MCF 10A (cell line): ENCODE measurements around the gene ZNF428. TPM values are rescaled to one million over a fixed set of nuclear protein-coding genes. Genes with fewer than 3 reads are reported as not detected.

Source experiments
- BruUV-seq: library from RNA; stranded (reverse); fragments of 400-500 nt; replicated peaks from 2 replicates; lab custom pipeline; 2021; lab: Mats Ljungman, UMichigan
- CTCF ChIA-PET: fragments of 300-600 bp; sonication (Branson Sonifier 250); formaldehyde crosslinking; extraction: SDS; loops from one replicate; lab custom pipeline; 2021; ENCODE audit warnings: antibody characterized with exemption, inconsistent platforms; lab: Yijun Ruan, JAX
- POLR2A ChIA-PET: fragments of 300-600, 350-650 bp; sonication (Branson Sonifier 250); formaldehyde crosslinking; extraction: SDS; loops from one replicate; lab custom pipeline; 2020; ENCODE audit warnings: antibody characterized with exemption, inconsistent platforms; lab: Yijun Ruan, JAX
- DNase-seq: peaks from one replicate; pipeline ENCODE4 v3.0.0-alpha.2; 2018; ENCODE audit not compliant: unreplicated experiment
- H3K27ac Mint-ChIP-seq: one replicate; pipeline ENCODE4 v1.8.0; 2022; ENCODE audit warnings: mild to moderate bottlenecking, low read depth, mixed read lengths; ENCODE audit not compliant: unreplicated experiment
- H3K27me3 Mint-ChIP-seq: one replicate; pipeline ENCODE4 v1.8.0; 2022; ENCODE audit warnings: mixed read lengths; ENCODE audit not compliant: insufficient read depth, unreplicated experiment
- H3K36me3 Mint-ChIP-seq: one replicate; pipeline ENCODE4 v1.8.0; 2022; ENCODE audit warnings: mild to moderate bottlenecking, moderate library complexity, mixed read lengths; ENCODE audit not compliant: insufficient read depth, unreplicated experiment
- H3K4me1 Mint-ChIP-seq: one replicate; pipeline ENCODE4 v1.8.0; 2022; ENCODE audit warnings: mixed read lengths; ENCODE audit not compliant: insufficient read depth, unreplicated experiment
- H3K4me3 Mint-ChIP-seq: one replicate; pipeline ENCODE4 v1.8.0; 2022; ENCODE audit warnings: mild to moderate bottlenecking, moderate library complexity, mixed read lengths; ENCODE audit not compliant: unreplicated experiment
- H3K9me3 Mint-ChIP-seq: one replicate; pipeline ENCODE4 v1.8.0; 2022; ENCODE audit warnings: mixed read lengths; ENCODE audit not compliant: unreplicated experiment
- intact Hi-C: fragments of 100-400 bp; cut with micrococcal nuclease; formaldehyde crosslinking; loops from 2 replicates; pipeline ENCODE4 v1.14.1; 2022
- total RNA-seq: library from RNA; stranded (reverse); gene quantifications from 2 replicates; pipeline ENCODE4 v1.2.3, GENCODE V29; 2022
- TF ChIP-seq, protein P1 (sequence below): fragments of 200-600 bp; IDR thresholded peaks from one replicate; pipeline ENCODE4 v1.8.0; 2022; ENCODE audit warnings: antibody characterized with exemption, mild to moderate bottlenecking; ENCODE audit not compliant: unreplicated experiment

ZNF428 gene
- total RNA-seq, 1 experiment from 2014 or later: 23.3 TPM

DNA sequence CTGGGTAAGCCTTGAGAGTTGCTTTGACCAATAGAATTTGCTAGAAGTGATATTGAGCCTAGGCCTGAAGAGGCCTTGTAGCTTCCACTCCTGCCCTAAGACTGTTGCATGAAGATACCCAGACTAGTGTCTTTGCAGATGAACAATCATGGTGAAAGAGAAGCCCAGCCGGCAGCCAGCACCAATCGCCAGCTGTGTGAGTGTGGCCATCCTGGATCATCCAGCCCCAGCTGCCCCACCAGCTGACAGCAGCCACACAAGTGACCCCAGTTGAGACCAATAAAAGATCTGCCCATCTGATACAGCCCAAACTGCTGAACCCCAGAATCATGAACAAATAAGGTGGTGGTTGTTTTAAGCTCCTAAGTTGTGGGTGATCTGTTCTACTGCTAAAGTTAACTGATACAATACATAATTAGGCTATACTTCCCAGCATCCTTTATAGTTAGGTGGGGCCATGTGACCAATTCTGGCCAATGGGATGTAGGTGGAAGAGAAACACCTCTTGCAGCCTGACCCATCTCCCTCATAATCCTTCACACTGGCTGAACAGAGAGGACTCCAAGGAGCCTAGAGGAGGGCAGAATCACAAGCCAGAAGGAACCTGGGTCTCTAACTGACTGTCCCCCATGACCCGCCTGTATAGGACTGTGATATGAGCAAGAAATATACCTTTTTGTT, 9.4 kb upstream of the ZNF428 start:
- TF ChIP-seq, protein P1, sequence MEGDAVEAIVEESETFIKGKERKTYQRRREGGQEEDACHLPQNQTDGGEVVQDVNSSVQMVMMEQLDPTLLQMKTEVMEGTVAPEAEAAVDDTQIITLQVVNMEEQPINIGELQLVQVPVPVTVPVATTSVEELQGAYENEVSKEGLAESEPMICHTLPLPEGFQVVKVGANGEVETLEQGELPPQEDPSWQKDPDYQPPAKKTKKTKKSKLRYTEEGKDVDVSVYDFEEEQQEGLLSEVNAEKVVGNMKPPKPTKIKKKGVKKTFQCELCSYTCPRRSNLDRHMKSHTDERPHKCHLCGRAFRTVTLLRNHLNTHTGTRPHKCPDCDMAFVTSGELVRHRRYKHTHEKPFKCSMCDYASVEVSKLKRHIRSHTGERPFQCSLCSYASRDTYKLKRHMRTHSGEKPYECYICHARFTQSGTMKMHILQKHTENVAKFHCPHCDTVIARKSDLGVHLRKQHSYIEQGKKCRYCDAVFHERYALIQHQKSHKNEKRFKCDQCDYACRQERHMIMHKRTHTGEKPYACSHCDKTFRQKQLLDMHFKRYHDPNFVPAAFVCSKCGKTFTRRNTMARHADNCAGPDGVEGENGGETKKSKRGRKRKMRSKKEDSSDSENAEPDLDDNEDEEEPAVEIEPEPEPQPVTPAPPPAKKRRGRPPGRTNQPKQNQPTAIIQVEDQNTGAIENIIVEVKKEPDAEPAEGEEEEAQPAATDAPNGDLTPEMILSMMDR: no peak
- BruUV-seq: no TSS peak
- Mint-ChIP-seq H3K9me3 (no peaks in the 10 kb centered on the region), H3K27ac (no peak overlapping the region), H3K4me3 (no peak overlapping the region), H3K4me1 (peaks cover 4% of the 10 kb centered on the region), H3K27me3 (no peaks in the 10 kb centered on the region), H3K36me3 (peaks cover 4% of the 10 kb centered on the region)
- no peak for DNase-seq
- ChIA-PET CTCF (no interaction called here), POLR2A (no interaction called here)
- intact Hi-C loops: no loop called here

DNA sequence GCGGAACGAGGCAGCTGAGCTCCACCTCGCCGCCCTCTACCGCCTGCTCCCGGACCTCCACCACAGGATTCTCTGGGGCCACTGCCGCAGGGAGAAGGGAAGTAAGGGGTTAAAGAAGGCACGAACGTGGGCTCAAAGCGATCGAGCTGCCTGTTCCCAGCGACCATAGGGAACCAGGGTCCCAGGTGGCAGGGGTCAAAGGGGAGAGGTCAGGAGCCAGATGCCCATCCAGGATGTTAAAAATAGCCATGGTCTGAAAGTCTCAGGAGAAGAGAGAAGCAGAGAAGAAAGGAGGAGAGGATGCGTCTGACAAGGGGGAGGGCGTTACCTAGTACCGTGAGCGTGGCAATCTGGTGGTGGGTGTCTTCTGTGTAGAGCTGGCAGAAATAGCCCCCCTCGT, 7.4 kb upstream of the ZNF428 start:
- BruUV-seq: no TSS peak
- DNase-seq: no peak
- Mint-ChIP-seq H3K4me3 (no peak overlapping the region), H3K27ac (no peak overlapping the region), H3K4me1 (peaks cover 4% of the 10 kb centered on the region), H3K36me3 (peaks cover 4% of the 10 kb centered on the region), H3K9me3 (no peaks in the 10 kb centered on the region), H3K27me3 (no peaks in the 10 kb centered on the region)
- TF ChIP-seq, protein P1: no peak
- intact Hi-C loops: no loop called here
- CTCF ChIA-PET: interaction anchor here (0.6 to 1.6 kb wide), 2 partner anchors 25 to 39 kb away, joined by 3 to 5 read pairs; no protein-coding TSS in a partner anchor
- POLR2A ChIA-PET: no interaction called here

DNA sequence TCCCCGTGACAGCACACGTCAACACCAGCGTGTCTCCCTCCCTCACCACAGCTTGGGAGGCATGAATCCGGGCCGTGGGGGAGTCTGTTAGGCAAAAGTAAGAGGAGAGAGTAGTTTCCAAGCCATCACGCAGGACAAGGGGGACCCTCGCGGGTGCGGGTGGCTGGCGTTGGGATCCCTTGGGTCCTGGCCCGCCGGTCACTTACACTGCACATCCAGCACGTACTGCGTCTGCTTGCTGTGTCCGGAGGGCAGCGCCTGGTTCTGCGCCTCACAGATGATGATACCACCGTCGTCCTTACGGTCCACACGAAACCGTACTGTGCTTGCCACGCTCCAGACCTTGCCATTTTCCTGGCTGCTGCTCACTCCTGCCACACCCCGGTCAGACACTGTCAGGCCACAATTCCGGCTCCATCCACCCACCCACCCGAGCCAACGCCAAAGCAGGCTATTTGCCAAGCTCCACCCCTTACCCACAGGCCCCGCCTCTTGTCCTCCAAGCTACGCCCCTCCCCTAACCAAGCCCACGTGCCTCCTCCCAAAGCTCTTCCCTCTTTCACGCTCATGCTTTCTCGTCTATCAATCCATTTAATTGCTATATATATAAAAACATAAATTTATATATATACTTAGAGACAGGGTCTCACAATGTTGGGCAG, 6.6 kb upstream of the ZNF428 start:
- DNase-seq: peak; percentile 32

DNA sequence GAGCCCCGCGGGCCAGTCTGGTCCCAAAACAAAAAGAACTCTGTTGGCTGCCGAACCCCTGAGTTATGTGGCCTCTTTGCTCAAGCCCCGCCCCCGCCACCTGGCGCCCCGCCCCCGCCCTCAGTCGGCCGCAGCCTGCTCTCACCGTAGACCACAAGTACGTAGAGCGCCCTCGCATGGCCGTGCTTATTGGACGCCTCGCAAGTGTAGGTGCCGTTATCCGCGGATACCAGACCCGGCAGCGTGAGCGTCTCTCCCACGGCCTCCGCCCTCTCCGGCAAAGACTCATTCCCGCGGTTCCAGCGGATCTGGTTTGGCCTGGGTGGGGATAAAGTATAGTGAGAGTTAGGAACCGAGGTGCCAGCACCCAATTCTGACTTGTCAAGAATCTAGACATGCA, 5.5 kb upstream of the ZNF428 start:
- TF ChIP-seq, protein P1: peak; percentile 14
- Mint-ChIP-seq H3K9me3 (no peaks in the 10 kb centered on the region), H3K27ac (no peak overlapping the region), H3K27me3 (no peaks in the 10 kb centered on the region), H3K36me3 (peaks cover 4% of the 10 kb centered on the region), H3K4me1 (peaks cover 11% of the 10 kb centered on the region), H3K4me3 (no peak overlapping the region)
- POLR2A ChIA-PET: no interaction called here
- BruUV-seq: no TSS peak
- intact Hi-C loops: no loop called here
- CTCF ChIA-PET: interaction anchor here (1.6 kb wide), 1 partner anchor 27 kb away, joined by 5 read pairs; no protein-coding TSS in a partner anchor
- peak; percentile 23 for DNase-seq

More for the DNA sequence above, 6.6 kb upstream of the ZNF428 start:
- TF ChIP-seq, protein P1: no peak
- Mint-ChIP-seq H3K36me3 (peaks cover 4% of the 10 kb centered on the region), H3K4me1 (peaks cover 4% of the 10 kb centered on the region), H3K27ac (no peak overlapping the region), H3K4me3 (no peak overlapping the region), H3K27me3 (no peaks in the 10 kb centered on the region), H3K9me3 (no peaks in the 10 kb centered on the region)
- no TSS peak for BruUV-seq
- CTCF ChIA-PET: interaction anchor here (0.6 to 1.6 kb wide), 3 partner anchors 11 to 49 kb away, joined by 3 to 5 read pairs (median 3); no protein-coding TSS in a partner anchor
- POLR2A ChIA-PET: no interaction called here
- intact Hi-C loops: no loop called here
